ENCODE measurements around the gene PRICKLE1. TPM values are rescaled to one million over a fixed set of nuclear protein-coding genes. Genes with fewer than 3 reads are reported as not detected.

PRICKLE1 gene
- total and polyA plus RNA-seq, 2 experiments from 2014 or later, result 7.7 to 51.7 TPM

GRCh38 chr12:42485823-42486222 lies 103.7 kb downstream of the PRICKLE1 start:
- no peaks in the 10 kb centered on the region for H3K9me2 ChIP-seq (ENCODE audit: insufficient read depth)
- peak overlapping the region; percentile 65 for H3K4me3 ChIP-seq
- Mint-ChIP-seq H3K4me3 (peak overlapping the region; percentile 65), H3K36me3 (ENCODE audit: low read depth) (no peaks in the 10 kb centered on the region; the same call in 2 of the 3 replicates), H3K4me1 (peaks cover 55% of the 10 kb centered on the region), H3K27me3 (ENCODE audit: insufficient read depth, low read depth, poor library complexity) (peaks cover 27% of the 10 kb centered on the region), H3K9me3 (peaks cover 2% of the 10 kb centered on the region; the same call in 1 of the 3 replicates), H3K27ac (peak overlapping the region; percentile 70; the same call in 1 of the 2 replicates)
- DNase-seq (ENCODE audit: low spot score), result peak; percentile 85
- no peaks in the 10 kb centered on the region for H3K36me3 ChIP-seq (ENCODE audit: insufficient read depth)
- H4K20me1 ChIP-seq (replicated peaks; ENCODE audit: insufficient read depth), result no peaks in the 10 kb centered on the region; the same call in 1 of the 2 replicates
- TF ChIP-seq ZNF462 (CRISPR knock-in tag; IDR thresholded peaks at IDR 0.05), result peak; percentile 96
- TF ChIP-seq, protein P1, sequence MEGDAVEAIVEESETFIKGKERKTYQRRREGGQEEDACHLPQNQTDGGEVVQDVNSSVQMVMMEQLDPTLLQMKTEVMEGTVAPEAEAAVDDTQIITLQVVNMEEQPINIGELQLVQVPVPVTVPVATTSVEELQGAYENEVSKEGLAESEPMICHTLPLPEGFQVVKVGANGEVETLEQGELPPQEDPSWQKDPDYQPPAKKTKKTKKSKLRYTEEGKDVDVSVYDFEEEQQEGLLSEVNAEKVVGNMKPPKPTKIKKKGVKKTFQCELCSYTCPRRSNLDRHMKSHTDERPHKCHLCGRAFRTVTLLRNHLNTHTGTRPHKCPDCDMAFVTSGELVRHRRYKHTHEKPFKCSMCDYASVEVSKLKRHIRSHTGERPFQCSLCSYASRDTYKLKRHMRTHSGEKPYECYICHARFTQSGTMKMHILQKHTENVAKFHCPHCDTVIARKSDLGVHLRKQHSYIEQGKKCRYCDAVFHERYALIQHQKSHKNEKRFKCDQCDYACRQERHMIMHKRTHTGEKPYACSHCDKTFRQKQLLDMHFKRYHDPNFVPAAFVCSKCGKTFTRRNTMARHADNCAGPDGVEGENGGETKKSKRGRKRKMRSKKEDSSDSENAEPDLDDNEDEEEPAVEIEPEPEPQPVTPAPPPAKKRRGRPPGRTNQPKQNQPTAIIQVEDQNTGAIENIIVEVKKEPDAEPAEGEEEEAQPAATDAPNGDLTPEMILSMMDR (conservative IDR thresholded peaks at IDR 0.05; ENCODE audit: low read depth in 2 of 2), result no peak
- TF ChIP-seq NANOG (IDR thresholded peaks at IDR 0.05; ENCODE audit: borderline replicate concordance), result peak; percentile 74; the same call in 1 of the 2 replicates
- peak; percentile 43; the same call in 1 of the 2 replicates for TF ChIP-seq POLR2AphosphoS5 (IDR thresholded peaks at IDR 0.05; ENCODE audit: low read depth)
- peaks cover 47% of the 10 kb centered on the region for H3K27me3 ChIP-seq (ENCODE audit: insufficient read depth)
- H3K27ac ChIP-seq (ENCODE audit: low read depth), result peak overlapping the region; percentile 83
- peaks cover 35% of the 10 kb centered on the region for H3K4me1 ChIP-seq (ENCODE audit: insufficient read depth)
- peak overlapping the region; percentile 84 for H3K4me2 ChIP-seq
- H3K79me2 ChIP-seq (replicated peaks; ENCODE audit: insufficient read depth), result peaks cover 17% of the 10 kb centered on the region
- ATAC-seq, result peak; percentile 39
- H2AFZ ChIP-seq, result no peak overlapping the region
- 0 out of 2 replicates have a peak, but pooled peaks cover 5% of the 10 kb centered on the region for H3F3A ChIP-seq (replicated peaks; ENCODE audit: low read depth)
